Body of pancreas (tissue), 4 donors: ENCODE measurements around the gene ZNF749. TPM values are rescaled to one million over a fixed set of nuclear protein-coding genes. Genes with fewer than 3 reads are reported as not detected.
A peak's percentile ranks its signal among the peaks of the same experiment; 100 is the strongest.

Experiments used
- ATAC-seq: fragments of 150-250 bp; one replicate; pipeline ENCODE4 v1.9.1; 2016
- DNase-seq, 4 donors: peaks; one replicate each; pipeline ENCODE4 v3.0.0-alpha.2; 2019
- H3K27ac ChIP-seq, 4 donors: fragments of 200-600 bp; sonication (generic); 1 replicate in 3 of 4; 2 replicates in 1 of 4; pipeline versions ENCODE4 v1.5.1 to v1.6.1; 2016 to 2019; ENCODE audit warnings: mild to moderate bottlenecking in 1 of 4, mixed read lengths in 1 of 4, moderate library complexity in 1 of 4
- H3K27me3 ChIP-seq, 2 donors: fragments of 200-600 bp; sonication (generic); one replicate each; pipeline ENCODE4 v1.6.0; 2016; ENCODE audit warnings: mild to moderate bottlenecking in 1 of 2
- H3K36me3 ChIP-seq, 2 donors: fragments of 200-600 bp; sonication (generic); replicated peaks in 1 of 2; 2 replicates each; pipeline ENCODE4 v1.5.1; 2016; ENCODE audit warnings: low read depth in 2 of 2; ENCODE audit not compliant: insufficient read depth in 1 of 2
- H3K4me1 ChIP-seq: fragments of 200-600 bp; sonication (generic); one replicate; pipeline ENCODE4 v1.6.0; 2016
- H3K4me3 ChIP-seq, 2 donors: fragments of 200-600 bp; sonication (generic); 1 replicate in 1 of 2; 2 replicates in 1 of 2; pipeline ENCODE4 v1.5.1; 2016 to 2019
- H3K9me3 ChIP-seq, 3 donors: fragments of 200-600 bp; sonication (generic); 1 replicate in 2 of 3; 2 replicates in 1 of 3; pipeline ENCODE4 v1.5.1; 2016
- POLR2A ChIP-seq, 3 donors: fragments of 450-650 bp; IDR thresholded peaks; one replicate each; pipeline ENCODE4 v1.6.1; 2016; ENCODE audit warnings: antibody characterized with exemption in 3 of 3, mild to moderate bottlenecking in 2 of 3
- WGBS, 2 donors: methylation state at CpG; one replicate each; pipeline ENCODE4 v1.1.5; 2017; 5-methylcytosine and 5-hydroxymethylcytosine counted together
- intact Hi-C: fragments of 100-400 bp; cut with DNase I; formaldehyde crosslinking; loops from one replicate; pipeline ENCODE4 v1.15.1; 2023
- total RNA-seq, 2 donors: library from RNA; depleted of rRNA; stranded (reverse); fragments of >200 nt; gene quantifications; one replicate each; pipeline ENCODE4 v1.1.0, GENCODE V29; 2016
- TF ChIP-seq, protein P1 (sequence below), 7 experiments: fragments of 450-650 bp in 4 of 7; fragments of 200-600 bp in 3 of 7; sonication (generic) in 3 of 7; IDR thresholded peaks; one replicate each; pipeline ENCODE4 v1.5.1; 2016 to 2019; ENCODE audit warnings: antibody characterized with exemption in 7 of 7

Gene ZNF749
- total RNA-seq, 2 donors from 2014 or later: 1.8 to 17.8 TPM

DNA sequence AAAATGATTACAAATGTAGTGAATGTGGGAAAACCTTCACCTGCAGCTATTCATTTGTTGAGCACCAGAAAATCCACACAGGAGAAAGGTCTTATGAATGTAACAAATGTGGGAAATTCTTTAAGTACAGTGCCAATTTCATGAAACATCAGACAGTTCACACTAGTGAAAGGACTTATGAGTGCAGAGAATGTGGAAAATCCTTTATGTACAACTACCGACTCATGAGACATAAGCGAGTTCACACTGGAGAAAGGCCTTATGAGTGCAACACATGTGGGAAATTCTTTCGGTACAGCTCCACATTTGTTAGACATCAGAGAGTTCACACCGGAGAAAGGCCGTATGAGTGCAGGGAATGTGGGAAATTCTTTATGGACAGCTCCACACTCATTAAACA, 36.3 kb upstream of the ZNF749 start:
- ATAC-seq (no peak), DNase-seq (no peak)
- no peak overlapping the region for H3K27ac ChIP-seq
- peaks cover 0 to 46% (median 0%) of the 10 kb centered on the region in 3 donors for H3K9me3 ChIP-seq
- WGBS, 2 donors: 96% methylated on average over 5 of the region's 5 CpGs
- H3K36me3 ChIP-seq: peaks cover 18 to 19% of the 10 kb centered on the region in 2 donors
- H3K27me3 ChIP-seq: no peaks in the 10 kb centered on the region
- intact Hi-C loops: no loop called here
- no peak overlapping the region for H3K4me3 ChIP-seq
- TF ChIP-seq, protein P1, sequence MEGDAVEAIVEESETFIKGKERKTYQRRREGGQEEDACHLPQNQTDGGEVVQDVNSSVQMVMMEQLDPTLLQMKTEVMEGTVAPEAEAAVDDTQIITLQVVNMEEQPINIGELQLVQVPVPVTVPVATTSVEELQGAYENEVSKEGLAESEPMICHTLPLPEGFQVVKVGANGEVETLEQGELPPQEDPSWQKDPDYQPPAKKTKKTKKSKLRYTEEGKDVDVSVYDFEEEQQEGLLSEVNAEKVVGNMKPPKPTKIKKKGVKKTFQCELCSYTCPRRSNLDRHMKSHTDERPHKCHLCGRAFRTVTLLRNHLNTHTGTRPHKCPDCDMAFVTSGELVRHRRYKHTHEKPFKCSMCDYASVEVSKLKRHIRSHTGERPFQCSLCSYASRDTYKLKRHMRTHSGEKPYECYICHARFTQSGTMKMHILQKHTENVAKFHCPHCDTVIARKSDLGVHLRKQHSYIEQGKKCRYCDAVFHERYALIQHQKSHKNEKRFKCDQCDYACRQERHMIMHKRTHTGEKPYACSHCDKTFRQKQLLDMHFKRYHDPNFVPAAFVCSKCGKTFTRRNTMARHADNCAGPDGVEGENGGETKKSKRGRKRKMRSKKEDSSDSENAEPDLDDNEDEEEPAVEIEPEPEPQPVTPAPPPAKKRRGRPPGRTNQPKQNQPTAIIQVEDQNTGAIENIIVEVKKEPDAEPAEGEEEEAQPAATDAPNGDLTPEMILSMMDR (IDR thresholded peaks at IDR 0.05): no peak
- TF ChIP-seq POLR2A (IDR thresholded peaks at IDR 0.05): no peak
- no peaks in the 10 kb centered on the region for H3K4me1 ChIP-seq

DNA sequence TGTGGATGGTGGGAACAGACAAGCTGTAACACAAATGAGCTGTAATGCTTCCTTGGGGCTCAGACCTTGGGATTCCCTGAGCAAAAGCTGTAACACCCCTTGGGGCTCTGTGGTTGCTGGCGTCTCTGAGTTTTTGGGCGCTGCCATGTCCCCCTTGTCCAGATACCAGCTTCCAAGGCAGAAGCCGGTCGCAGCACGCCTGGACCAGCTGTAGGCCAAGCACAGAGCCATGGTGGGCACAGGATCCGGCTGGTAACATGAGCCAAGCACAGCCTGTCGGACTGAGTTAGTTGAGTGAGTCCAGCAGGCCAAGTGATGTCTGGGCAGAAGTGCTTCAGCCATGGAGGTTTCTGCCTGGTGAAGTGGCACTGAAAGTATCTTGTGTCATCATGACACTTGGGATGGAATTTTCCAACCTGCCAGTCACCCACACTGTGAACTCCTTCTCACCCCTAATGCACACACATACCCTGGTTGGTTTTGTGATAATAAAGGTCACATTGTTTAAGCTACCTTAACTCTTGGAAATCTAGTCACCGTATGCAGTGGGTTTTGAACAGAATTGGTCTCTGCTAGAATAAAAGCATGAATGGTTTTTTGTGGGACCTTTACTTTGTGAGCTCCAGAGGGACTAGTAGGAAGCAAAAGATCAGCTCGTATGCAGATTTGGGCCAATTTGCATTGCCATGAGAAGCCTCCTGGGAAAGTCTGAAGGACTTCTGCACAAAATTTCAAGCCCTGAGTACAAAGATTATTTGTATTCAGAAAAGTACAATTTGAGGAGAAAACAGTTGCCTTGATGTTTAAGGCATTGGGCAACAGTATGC, 31.2 kb upstream of the ZNF749 start:
- ATAC-seq (no peak), DNase-seq (no peak)
- H3K36me3 ChIP-seq: peaks cover 0 to 2% of the 10 kb centered on the region in 2 donors
- TF ChIP-seq POLR2A (IDR thresholded peaks at IDR 0.05): no peak
- TF ChIP-seq, protein P1 (IDR thresholded peaks at IDR 0.05): no peak
- H3K27ac ChIP-seq: no peak overlapping the region
- intact Hi-C loops: no loop called here
- no peaks in the 10 kb centered on the region for H3K4me1 ChIP-seq
- peaks cover 0 to 31% (median 0%) of the 10 kb centered on the region in 3 donors for H3K9me3 ChIP-seq
- no peak overlapping the region for H3K4me3 ChIP-seq
- no peaks in the 10 kb centered on the region for H3K27me3 ChIP-seq
- 72 to 86% methylated on average over 3 to 8 of the region's 9 CpGs for whole genome bisulfite sequencing, 2 donors

DNA sequence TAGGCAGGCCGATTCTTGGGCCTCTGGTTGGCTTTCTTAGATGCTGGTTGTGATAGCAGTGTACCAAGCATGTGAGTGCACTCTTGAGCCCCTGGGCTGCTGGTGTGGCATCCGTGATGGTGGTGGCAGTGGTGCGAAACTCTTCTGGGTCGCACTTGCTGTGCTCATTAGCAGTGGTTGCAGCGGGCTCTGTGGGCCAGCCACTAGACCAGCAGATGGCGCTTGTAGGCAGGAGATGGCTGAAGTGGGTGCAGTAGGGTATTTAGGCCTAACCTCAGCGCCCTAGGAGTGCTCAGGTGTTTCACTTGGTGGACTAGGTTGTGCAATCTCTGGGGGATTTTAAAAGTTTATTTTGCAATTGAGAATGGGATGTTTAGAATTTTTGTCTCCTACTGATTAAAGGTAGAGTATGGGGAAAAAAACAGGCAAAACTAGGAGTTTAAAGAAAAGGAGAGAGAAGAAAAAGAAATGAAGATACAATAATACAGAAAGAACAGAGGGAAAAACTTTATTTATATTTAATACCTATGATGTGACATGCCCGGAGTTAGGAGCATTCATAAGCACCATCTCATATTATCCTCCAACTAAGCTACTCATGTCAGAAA, 28.5 kb upstream of the ZNF749 start:
- 14% methylated on average over 8 of the region's 8 CpGs for WGBS, 2 donors
- Histone ChIP-seq H3K9me3 (peaks cover 0 to 17% (median 0%) of the 10 kb centered on the region in 3 donors), H3K4me3 (no peak overlapping the region), H3K27me3 (no peaks in the 10 kb centered on the region), H3K27ac (no peak overlapping the region), H3K36me3 (no peaks in the 10 kb centered on the region), H3K4me1 (peaks cover 2% of the 10 kb centered on the region)
- ATAC-seq: peak; percentile 51
- intact Hi-C loops: no loop called here
- TF ChIP-seq, protein P1 (IDR thresholded peaks at IDR 0.05): peak in 6 of 7 experiments; percentile 30 to 51 (median 40)
- no peak for TF ChIP-seq POLR2A (IDR thresholded peaks at IDR 0.05)
- DNase-seq: peak; percentile 47 to 54 (median 52)

DNA sequence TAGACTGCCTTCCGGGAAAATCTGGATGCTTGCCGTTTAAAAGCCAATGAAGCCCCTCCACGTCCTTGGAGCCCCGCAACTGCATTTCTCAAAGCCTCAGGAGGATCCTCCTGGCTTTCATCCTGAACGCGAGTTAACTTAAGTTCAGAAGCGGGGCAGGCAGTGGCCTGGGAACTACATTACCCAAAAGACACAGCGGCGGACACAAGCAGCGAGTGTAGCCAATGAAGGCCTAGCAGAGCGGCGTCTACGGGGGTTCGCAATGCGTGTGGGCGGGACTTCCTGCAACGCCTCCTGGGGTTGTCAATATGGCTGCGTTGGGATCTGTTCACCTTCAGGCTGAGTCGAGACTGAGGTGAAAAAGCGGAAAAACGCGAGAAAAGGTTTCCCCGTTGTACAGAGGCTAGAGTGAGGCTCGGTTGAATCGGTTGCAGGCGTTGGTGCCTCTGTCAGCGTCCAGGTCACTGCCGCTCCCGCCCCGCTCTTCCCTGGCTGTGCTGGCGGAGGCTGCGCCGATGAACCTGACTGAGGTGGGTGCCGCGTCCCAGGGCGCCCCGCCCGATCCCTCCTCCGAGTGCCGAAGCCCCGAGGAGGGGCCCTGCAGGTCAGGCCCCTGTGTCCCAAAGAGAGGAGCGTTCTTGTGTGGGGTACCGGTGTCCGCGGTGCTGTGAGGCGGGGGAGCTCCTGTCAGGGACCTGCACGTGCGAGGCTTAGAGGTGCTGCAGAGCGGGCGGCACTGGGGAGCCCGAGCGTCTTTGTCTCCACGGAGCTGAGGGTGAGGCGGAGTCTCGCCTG, 24.1 kb upstream of the ZNF749 start, which contains the start of gene ZNF17:
Gene ZNF17 (plus strand): TSS at position 285 of the 795 bp plus-strand sequence. CDS start 2,455 bp downstream, outside the sequence.
- Histone ChIP-seq H3K36me3 (peaks cover 0 to 2% of the 10 kb centered on the region in 2 donors), H3K4me3 (peak within 1 kb of the TSS; percentile 87 to 99), H3K4me1 (peaks cover 12% of the 10 kb centered on the region), H3K27ac (peak within 1 kb of the TSS; percentile 2 to 73 (median 51)), H3K9me3 (peaks cover 0 to 21% (median 0%) of the 10 kb centered on the region in 3 donors), H3K27me3 (no peaks in the 10 kb centered on the region)
- ATAC-seq: peak; percentile 100
- DNase-seq: peak; percentile 92 to 96 (median 94)
- TF ChIP-seq, protein P1 (IDR thresholded peaks at IDR 0.05): no peak
- peak in 2 of 3 donors; percentile 39 to 41 for TF ChIP-seq POLR2A (IDR thresholded peaks at IDR 0.05)
- intact Hi-C loops: no loop called here
- WGBS, 2 donors: 1% methylated on average over 19 to 54 of the region's 55 CpGs
